Stimulated activated memory B cell treated with anti-CD40 and anti-IgM and Interleukin-4, amounts not matched to agents 10 μg/mL and 1 μg/mL and 100 μg/mL, for 72 hours (primary cell): Measurements from ENCODE around the gene TMEM14A.
A peak's percentile ranks its signal among the peaks of the same experiment; 100 is the strongest.

Source experiments
- ATAC-seq: fragments of 150-1000 bp; cut with Tn5 transposase; 2 replicates; pipeline ENCODE4 v1.10.0; 2021
- H3K27ac Mint-ChIP-seq: one replicate; pipeline ENCODE4 v1.8.0; 2022; ENCODE audit warnings: mild to moderate bottlenecking, mixed read lengths
- H3K27me3 Mint-ChIP-seq: one replicate; pipeline ENCODE4 v1.8.0; 2022; ENCODE audit warnings: mixed read lengths
- H3K36me3 Mint-ChIP-seq: one replicate; pipeline ENCODE4 v1.8.0; 2022; ENCODE audit warnings: mixed read lengths
- H3K4me1 Mint-ChIP-seq: one replicate; pipeline ENCODE4 v1.8.0; 2022; ENCODE audit warnings: mixed read lengths
- H3K4me3 Mint-ChIP-seq: one replicate; pipeline ENCODE4 v1.8.0; 2022; ENCODE audit warnings: mild to moderate bottlenecking, moderate library complexity, mixed read lengths
- H3K9me3 Mint-ChIP-seq: one replicate; pipeline ENCODE4 v1.8.0; 2022; ENCODE audit warnings: mixed read lengths

The TMEM14A gene

GRCh38 chr6:52729576-52729975 is 58.7 kb downstream of the TMEM14A start:
- Mint-ChIP-seq H3K27ac (no peak overlapping the region), H3K9me3 (no peaks in the 10 kb centered on the region), H3K4me3 (no peak overlapping the region), H3K27me3 (no peaks in the 10 kb centered on the region), H3K4me1 (peaks cover 6% of the 10 kb centered on the region), H3K36me3 (no peaks in the 10 kb centered on the region)
- ATAC-seq = no peak

GRCh38 chr6:52731719-52732118 is 60.8 kb downstream of the TMEM14A start:
- H3K27ac Mint-ChIP-seq = no peak overlapping the region
- no peaks in the 10 kb centered on the region for H3K36me3 Mint-ChIP-seq
- H3K4me1 Mint-ChIP-seq = no peaks in the 10 kb centered on the region
- no peak overlapping the region for H3K4me3 Mint-ChIP-seq
- ATAC-seq = peak; percentile 14
- H3K27me3 Mint-ChIP-seq = no peaks in the 10 kb centered on the region
- H3K9me3 Mint-ChIP-seq = no peaks in the 10 kb centered on the region

GRCh38 chr6:52733172-52733571 is 62.3 kb downstream of the TMEM14A start:
- H3K36me3 Mint-ChIP-seq = no peaks in the 10 kb centered on the region
- H3K27me3 Mint-ChIP-seq = peaks cover 8% of the 10 kb centered on the region
- ATAC-seq = no peak

GRCh38 chr6:52734072-52734471 is 63.2 kb downstream of the TMEM14A start:
- ATAC-seq = no peak
- Mint-ChIP-seq H3K4me3 (no peak overlapping the region), H3K27me3 (peaks cover 8% of the 10 kb centered on the region), H3K9me3 (no peaks in the 10 kb centered on the region), H3K4me1 (no peaks in the 10 kb centered on the region), H3K36me3 (no peaks in the 10 kb centered on the region), H3K27ac (no peak overlapping the region)

More at GRCh38 chr6:52733172-52733571, 62.3 kb downstream of the TMEM14A start:
- no peaks in the 10 kb centered on the region for H3K4me1 Mint-ChIP-seq
- H3K27ac Mint-ChIP-seq = no peak overlapping the region
- H3K9me3 Mint-ChIP-seq = no peaks in the 10 kb centered on the region
- H3K4me3 Mint-ChIP-seq = no peak overlapping the region

- Mint-ChIP-seq H3K4me1 (no peaks in the 10 kb centered on the region), H3K27me3 (peaks cover 8% of the 10 kb centered on the region), H3K27ac (no peak overlapping the region), H3K9me3 (peaks cover 4% of the 10 kb centered on the region), H3K36me3 (no peaks in the 10 kb centered on the region), H3K4me3 (no peak overlapping the region)
- no peak for ATAC-seq
Measured at GRCh38 chr6:52735071-52735470, 64.2 kb downstream of the TMEM14A start.

- no peak for ATAC-seq
Measured at GRCh38 chr6:52736145-52736544, 65.2 kb downstream of the TMEM14A start.

More at GRCh38 chr6:52736145-52736544, 65.2 kb downstream of the TMEM14A start:
- Mint-ChIP-seq H3K27ac (no peak overlapping the region), H3K27me3 (peaks cover 8% of the 10 kb centered on the region), H3K9me3 (peaks cover 10% of the 10 kb centered on the region), H3K36me3 (no peaks in the 10 kb centered on the region), H3K4me1 (no peaks in the 10 kb centered on the region), H3K4me3 (no peak overlapping the region)
